Fibroblast of upper back skin (primary cell): ENCODE measurements around the gene CHI3L1.

Experiments
- DNase-seq: peaks from one replicate; pipeline ENCODE4 v3.0.0-alpha.2; 2013

Gene CHI3L1

DNA sequence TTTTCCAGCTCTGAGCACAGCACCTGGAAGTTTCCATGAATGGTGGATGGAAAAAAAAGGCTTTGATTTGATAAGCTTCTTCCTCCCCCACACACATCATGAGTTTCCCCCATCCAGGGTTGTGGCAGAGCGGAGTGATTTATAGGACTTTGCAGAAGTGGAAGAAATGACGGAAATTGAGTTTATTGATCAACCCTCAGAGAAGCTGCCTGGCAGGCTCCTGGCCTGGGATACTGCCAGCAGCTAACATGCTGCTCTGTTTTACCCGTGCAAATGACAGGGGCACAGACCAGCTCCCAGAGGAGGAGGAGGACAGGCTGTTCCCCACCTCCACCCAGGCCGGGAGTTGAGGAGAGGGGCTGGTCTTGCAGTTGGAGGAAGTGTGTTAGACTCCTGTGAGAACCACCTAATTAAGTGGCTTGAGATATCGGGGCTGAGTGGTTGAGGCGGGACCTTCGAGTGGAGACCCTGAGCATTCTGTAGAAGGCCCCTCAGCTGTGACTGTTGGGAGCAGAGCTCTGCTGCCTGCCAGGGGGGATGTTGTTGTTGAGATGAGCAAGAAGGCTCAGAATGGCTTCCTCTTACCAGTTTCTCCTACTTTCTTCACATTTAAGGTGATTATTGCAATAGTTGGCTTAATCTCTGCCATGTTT, 37.2 kb downstream of the CHI3L1 start:
- no peak for DNase-seq

DNA sequence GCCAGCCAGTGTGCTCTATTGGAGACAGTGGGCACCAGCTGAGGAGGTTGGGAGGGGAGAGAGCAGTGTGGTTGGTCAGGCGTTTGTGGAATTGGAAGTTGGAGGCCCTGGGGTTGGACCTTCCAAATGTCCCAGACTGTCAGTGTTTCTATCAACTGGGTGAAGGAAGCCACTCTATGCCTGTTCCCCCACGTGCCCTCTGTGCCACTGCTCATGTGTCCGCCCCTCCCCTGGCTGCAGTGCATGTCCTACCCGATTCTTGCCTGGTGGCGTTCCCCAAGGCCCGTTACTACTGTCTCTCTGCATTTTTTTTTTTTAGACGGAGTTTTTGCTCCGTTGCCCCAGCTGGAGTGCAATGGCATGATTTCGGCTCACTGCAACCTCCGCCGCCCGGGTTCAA, 37.9 kb downstream of the CHI3L1 start:
- no peak for DNase-seq

DNA sequence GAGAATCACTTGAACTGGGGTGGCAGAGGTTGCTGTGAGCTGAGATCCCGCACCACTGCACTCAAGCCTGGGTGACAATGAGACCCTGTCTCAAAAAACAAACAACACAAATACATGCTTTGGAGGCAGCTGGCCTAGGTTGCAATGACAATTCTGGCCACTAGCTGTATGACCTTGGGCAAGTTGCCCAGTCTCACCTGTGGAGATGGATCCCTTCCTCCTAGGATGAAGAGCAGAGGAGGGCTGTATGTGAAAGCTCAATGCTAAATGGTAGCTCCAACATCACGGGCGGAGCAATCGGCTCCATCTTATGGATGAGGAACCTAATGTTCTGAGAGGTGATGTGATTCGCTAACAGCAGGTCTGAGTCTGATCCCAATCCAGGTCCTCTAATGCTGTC, 38.4 kb downstream of the CHI3L1 start:
- DNase-seq, result no peak

DNA sequence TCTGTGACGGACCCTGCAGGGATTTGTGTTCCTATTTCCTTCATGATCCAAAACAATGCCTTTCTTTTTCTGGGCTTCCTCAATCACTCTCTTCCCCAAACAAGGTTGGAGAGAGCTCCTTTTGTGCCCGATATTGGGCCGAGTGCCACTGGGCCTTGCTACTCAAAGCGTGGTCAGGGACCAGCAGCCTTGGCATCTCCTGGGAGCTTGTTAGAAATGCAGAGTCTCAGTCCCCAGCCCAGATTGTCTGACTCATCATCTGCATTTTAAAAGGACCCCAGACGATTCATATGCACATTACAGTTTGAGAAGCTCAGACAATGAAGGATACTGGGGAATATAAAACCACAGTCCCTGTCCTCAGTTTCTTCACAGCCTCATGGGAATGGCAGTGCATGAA, 39.1 kb downstream of the CHI3L1 start:
- no peak for DNase-seq

DNA sequence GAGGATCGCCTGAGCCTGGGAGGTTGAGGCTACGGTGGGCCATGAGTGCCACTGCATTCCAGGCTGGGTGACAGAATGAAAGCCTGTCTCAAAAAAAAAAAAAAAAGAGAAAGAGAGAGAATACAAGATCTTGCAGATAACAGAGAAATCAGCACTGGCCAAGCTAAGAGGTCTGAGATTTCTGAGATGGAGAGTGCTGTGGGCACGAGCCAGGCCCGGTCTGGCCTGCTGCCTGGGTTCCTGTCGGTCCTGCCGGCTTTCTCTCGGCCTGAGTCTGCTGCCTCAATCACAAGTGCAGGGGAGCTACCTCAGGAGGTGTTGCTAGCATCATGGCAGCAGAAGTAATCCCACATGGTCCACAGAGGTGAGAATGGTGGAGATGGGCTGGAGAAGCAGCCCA, 40.0 kb downstream of the CHI3L1 start:
- no peak for DNase-seq

DNA sequence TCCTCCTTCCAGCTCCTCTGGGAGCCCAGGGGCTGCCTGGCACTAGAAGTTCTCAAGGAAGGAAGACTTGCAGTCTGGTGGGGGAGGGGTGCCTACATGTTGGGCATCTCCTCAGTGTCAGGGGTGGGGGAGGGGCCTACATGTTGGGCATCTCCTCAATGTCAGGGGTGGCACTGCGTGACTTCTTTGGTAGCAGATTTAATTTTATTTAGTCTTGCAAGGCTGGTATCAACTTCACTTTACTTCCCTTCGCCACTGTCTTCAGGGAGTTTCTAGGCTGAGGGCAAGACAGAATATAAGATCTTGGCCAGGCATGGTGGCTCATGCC, 40.5 kb downstream of the CHI3L1 start:
- no peak for DNase-seq

DNA sequence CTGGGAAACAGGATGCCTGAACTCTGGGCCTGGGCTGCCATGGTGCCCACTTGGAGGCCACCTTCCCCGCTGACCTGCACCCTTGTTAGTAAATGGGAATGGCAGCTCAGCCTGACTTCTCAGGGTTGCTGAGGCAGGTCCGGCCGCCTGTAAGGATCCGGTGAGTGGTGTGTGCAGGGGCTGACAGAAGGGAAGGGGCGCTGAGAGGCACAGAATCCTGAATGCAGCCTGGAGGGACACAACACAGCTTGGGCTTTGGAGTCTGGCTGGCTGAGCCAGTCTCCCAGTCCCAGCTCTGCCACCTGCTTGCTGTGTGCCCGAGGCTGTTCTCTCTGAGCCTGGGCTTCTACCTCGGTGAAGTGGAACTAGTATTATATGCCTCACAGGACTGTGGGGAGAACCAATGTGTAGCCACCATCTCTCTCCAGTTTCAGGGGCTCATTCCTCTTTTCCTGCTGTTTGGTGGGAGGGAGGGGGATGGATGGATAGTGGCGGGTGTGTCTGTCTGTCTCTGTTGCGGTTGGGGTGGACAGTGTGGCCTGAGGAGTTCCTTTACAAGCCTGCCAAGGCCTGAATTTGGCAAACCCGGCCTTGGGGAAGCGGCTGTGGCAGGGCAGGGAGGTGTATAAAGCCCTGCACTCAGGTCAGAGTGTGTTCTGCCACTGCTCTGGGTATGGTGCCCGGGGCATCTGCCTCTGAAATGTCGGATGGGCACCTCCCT, 41.0 kb downstream of the CHI3L1 start:
- no peak for DNase-seq

DNA sequence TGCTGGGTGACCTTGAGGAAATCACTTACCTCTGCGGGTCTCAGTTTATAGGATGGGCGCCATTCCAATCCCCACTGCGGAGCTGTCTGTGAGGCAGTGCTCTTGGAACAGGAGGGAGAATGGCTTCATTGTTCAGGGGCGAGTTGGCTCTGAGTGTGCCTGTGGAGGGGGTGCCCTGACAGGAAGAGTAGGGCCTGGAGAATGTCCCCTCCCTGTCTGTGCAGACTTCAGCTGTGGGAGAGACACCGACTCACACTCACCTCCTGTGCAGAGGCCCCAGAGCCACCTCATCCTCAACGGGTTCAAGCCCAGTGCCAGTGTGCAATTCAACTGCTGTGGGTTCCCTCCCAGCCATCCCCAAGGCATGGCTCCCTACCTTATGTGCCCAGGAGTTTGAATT, 41.8 kb downstream of the CHI3L1 start:
- peak; percentile 41 for DNase-seq

DNA sequence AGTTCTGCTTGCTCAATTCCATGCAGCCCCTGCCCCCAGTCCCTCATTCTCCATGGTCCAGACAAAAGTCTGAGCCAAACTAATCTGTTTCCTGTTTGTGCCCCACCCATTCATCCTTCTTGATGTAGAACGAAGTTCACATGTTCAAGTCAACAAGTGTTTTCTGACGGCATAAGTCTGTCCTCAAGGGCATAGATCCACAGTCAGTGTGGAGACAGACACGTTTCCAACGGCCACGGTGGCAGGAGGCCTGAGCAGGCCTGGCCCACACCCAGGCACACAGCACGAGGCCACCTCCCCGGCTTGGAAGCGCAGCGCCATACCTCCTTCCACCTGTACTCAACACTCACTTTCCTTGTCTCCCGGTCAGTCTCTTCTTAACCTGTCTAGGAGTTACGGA, 42.9 kb downstream of the CHI3L1 start:
- no peak for DNase-seq

DNA sequence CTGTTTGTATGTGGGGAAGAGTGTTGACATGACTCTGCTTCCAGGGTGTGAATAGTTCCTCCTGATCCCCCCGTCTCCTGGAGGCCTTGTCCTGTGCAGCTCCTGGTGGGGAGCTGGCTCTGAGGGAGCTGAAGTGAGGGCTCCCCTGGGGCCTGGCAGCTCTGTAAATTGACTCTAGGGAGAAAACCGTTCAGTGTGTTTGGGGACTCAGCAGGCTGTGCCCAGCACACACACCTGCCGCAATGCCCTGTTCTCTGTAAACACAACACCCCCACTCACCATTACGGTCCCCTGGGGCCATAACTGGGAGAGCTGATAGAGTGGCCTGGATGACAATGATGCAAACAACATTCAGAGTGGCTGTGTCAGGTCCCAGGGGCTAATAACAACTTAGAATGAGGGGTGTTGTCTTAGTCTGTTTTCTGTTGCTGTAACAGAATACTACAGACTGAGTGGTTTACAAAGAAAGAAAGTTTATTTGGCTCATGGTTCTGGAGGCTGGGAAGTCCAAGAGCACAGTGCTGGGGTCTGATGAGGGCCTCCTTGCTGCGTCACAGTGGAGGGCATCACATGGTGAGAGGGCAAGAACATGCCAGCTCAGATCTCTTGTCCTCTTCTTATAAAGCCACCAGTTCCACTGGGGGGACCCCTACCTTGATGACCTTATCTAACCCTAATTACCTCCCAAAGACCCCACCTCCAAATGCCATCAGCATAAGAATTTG, 43.7 kb downstream of the CHI3L1 start:
- DNase-seq, result no peak

DNA sequence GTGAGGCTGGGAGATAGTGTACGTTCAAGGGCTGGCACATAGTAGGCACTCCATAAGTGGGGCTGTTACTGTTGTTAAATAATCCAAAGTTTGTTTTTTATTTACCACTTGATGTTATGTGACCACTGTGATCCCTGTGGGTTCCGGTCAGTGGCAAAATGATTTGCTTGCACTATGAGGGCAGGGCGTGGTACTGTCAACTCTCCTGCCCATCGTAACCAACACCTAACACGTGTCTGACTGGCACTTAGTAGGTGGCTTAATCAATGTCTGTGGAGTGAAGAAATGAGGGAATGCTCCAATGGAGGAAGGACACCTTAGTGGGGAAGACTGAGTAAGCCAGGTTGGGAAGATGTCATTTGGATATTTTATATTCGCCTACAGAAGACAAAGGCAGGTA, 44.4 kb downstream of the CHI3L1 start:
- DNase-seq, result no peak

DNA sequence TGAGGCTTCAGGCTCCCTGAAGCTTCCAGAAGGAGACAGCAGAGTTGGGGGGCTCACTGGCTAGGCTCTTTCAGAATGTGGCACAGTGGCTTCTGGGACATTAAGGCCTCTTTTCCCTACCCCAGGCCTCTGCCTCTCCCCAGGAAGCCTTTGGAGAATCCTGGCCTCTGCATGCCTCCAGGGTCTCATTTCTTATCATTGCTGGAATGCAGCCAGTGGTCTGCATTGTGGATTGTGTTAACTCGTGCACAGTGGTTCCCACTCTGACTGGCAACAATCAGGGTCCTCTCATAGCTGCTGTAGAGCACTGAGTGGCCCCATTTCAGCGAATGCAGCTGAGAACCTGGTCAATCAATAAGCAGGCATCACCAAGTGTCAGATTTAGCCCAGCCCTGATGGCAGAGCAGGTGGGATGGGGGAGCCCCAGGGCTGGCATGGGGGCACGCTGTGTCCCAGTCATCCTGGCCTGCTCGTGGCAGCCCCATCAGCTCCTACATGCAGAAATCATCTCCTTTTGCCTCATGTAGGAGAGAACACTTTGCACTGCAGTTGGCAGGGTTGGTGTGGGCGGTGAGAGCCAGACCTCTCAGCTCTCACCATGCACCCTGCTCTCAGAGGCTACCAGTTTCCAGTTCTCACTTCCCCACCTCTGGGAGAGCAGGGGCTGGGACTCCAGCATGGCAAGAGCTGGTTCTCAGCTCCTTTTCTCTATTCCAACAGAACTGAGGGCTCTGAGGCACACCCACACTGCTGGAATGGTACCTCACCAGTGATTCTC, 45.6 kb downstream of the CHI3L1 start:
- no peak for DNase-seq

DNA sequence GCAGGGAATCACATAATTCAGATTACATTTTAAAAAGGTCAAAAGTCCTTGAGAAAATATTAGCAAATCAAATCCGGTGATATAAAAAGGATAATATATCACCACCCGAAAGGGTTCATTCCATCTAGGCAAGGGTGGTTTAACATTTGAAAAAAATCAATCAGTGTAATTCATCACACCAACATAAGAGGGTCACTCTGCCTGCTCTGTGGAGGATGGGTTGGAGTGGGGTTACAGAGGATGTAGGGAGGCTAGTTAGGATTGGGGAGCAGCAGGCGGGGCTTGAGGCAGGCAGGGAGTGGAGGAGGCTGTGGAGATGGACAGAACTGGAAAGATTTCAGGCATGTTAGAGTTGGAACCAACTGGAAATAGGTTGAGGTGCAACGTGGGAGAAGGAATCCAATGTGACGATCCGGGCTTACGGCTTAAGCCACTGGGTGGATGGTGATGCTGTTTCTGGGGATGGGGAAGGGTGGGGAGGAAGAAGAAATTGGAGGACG, 46.5 kb downstream of the CHI3L1 start:
- no peak for DNase-seq

DNA sequence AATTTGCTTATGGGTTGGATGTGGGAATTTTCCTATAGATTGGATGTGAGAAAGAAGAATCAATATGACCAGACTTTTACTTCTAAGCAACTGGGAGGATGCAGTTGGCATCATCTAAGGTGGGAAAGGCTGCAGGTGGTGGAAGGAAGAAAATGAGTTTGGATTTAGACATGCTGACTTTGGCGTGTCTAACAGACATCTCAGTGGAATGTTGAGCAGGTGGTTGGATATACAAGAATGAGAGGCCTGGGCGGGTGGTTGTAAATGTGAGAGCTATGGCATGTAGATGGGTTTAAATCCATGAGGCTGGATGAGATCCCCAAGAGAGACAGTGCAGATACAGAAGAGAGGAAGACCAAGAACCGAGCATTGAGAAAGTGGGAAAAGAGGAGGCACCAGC, 48.4 kb downstream of the CHI3L1 start:
- no peak for DNase-seq

DNA sequence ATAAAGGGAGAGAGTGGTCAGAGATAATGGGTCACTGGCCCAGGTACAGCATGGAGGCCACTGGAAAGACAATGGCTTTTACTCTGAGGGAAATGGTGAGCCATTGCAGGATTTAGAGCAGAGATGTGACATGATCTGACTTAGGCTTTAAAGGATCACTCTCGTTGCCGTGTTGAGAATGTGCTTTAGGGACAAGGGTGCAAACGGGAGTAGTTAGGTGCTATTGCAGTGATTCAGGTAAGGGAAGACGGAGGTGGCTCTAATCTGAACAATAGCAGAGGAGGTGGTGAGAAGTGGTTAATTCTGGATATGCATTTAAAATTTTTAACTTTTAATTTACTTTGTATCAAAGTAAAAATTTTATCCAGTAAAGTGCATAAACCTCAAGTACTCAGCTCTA, 49.2 kb downstream of the CHI3L1 start:
- no peak for DNase-seq

DNA sequence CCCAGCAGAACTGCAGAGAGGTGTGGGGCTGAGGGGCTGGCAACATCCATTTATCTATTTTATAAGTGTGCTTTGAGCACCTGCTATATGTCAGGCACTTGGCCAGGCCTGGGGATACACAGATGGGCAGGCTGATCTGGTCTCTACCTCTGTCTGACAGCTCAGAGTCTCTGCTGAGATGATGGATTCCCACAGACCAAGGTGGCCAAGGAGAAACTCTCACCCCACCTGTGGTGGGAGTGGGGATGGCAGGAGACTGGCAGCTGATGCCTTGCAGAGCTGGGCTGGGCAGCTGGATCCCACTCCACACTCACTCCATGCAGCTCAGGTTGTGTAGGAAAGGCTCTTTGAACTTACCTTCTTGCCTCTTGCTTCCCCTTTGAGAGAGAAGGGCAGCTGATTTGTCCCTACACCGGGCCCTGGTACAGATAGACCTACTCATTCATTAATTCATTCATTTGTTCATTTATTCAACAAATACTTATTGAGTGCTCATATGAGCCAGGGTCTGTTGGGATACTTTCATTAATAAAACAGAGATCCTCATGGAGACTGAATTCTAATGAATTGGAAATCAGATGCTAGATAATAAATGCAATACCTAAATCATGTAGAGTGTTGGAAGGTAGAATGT, 50.0 kb downstream of the CHI3L1 start:
- DNase-seq, result no peak

DNA sequence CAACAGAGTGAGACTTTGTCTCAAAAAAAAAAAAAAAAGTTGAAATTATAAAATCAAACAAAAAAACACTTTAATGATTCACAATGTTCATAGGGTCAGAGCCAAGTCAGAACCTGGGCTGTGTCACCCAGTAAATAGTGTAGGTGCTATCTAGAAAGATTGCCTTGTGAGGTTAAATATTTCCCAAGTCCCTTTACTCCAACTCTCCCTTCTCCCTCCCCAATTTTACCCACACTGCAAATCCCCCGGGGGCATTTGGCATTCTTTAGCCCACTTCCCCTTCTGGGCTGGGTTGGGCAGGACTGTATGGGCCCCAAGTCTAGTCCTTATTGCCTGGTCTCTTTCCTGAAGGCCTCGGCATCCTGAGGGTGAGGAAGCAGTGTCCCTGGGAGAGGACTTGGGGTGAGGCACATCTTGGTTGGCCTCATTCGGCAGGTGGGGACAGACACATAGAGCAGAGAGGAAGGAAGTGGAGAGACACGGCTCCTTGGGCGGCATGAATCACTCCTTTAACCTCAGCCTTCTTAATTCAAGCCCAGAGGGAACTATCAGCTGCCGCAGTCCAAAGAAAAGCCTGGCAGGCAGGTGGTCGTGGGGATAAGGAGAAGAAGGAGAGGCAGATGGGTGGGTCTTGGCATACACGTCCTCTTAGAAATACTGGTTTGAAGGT, 50.7 kb downstream of the CHI3L1 start:
- DNase-seq, result no peak

DNA sequence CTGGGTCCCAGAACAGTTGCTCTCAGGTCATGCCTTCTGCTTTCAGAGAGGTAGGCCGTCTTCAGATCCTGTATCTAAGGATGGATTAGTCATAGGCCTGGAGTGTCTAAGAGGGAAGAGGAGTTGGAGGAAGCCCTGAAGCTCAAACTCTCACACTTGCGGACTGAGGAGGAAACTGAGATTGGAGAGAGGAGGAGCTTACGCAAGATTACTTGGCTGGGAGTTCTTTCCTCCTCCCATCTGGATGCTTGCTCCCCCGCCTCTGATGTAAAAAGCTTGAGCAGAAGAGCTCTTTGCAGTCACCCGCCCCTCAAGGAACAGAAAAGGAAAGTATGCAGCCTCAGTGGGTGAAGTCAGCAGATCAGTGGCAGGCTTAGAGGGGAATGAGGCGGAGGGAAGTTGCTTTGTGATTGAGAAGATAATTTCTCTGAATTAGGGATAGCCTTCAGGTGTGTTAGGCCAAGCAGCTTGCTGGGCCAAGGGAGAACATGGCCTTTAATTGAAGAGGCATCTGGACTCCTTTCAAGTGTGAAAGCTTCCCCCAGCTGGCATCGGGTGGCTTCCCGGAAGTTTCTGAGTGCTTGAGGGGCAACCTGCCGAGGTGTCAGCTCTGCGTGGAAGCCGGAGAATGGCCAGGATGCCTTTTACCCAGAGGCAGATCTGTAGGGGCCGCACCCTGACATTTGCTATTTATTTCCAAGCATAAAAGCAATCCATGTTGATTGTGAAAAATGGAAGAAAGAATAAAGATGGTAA, 52.4 kb downstream of the CHI3L1 start:
- peak; percentile 71 for DNase-seq

DNA sequence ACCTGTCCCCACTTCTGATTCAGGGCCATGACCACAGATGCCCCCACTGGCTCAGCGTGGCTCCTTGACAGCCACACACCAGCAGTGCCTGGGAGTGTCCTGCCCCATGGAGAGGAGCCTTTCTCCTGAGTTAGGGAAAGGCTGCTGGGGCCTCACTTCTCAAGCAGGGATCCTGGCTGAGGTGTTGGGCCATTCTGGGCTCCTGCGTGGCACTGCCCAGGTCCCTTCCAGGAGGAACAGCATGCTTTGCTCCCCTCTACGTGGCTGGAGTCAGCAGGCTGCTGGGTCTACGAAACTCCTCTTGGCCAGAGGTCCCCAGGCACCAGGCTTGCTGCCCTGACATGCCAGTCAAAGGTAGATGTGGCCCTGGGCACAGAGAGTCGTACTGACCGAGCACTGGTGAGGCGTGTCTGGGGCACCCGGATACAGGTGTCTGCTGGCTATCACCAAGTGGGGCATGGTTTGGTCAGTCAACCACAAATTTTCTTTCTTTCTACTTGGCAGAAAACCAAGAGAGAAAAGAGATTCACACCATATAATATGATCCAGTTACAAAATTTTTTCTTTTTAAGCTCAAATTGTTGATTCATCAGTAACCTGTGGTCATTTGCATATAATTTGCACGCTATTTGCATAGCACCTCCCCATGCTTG, 54.8 kb downstream of the CHI3L1 start:
- no peak for DNase-seq

DNA sequence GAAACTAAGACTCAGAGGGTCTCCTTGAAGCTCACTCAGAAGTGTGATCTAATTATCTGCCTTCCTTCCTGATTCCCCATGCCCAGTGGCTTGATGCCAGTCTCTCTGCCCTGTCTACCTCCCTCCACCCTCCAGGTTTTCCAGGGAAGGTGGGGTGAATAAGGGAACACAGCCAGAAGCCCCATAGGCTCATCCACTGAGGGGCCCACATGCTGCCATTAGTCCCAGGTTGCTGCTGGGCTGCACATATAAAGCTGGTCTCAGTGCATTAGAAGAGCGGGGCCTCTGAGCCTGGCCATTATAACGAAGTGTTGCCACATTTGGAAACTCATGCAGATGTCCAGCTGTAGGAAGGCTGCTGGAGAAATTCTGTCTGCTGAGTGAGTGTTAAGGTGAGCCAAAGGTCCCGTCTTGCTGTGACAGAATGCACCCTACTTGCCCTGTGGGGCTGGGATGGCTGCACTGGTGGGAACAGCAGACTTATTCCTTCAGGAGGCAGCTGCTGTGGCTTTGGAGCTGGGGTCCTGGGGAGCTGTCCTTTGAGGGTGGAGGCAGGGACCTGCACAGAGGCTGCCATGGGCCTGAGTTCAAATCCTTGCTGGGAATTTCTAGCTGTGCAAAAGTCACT, 56.0 kb downstream of the CHI3L1 start:
- DNase-seq, result no peak
